ENCODE results near the gene TANGO2.

- no peak for TF ChIP-seq CTCF (IDR thresholded peaks at IDR 0.05)
- TF ChIP-seq POLR2A (IDR thresholded peaks at IDR 0.05), result no peak
Observed at GRCh38 chr22:20011993-20012740, 8.7 kb upstream of the TANGO2 start.
